Endothelial cell of umbilical vein (primary cell): ENCODE results near the gene BCL3. TPM values are rescaled to one million over a fixed set of nuclear protein-coding genes. Genes with fewer than 3 reads are reported as not detected.
"Not testable (repeated sequence)": the region's sequence is repeated elsewhere in the genome, so short reads cannot be mapped to it uniquely, and the experiment has no call there.

Experiments
- BruUV-seq: library from RNA; stranded (reverse); fragments of 400-500 nt; replicated peaks from 2 replicates; lab custom pipeline; 2021; lab: Mats Ljungman, UMichigan
- CTCF ChIA-PET: fragments of 300-600, 350-600 bp; sonication (Branson Sonifier 250); formaldehyde crosslinking; loops from one replicate; lab custom pipeline; 2021; ENCODE audit warnings: antibody characterized with exemption, inconsistent platforms; lab: Charles Lee
- POLR2A ChIA-PET: fragments of 300-600, 350-600 bp; sonication (Branson Sonifier 250); formaldehyde crosslinking; loops from one replicate; lab custom pipeline; 2021; ENCODE audit warnings: antibody characterized with exemption, inconsistent platforms; lab: Charles Lee
- DNase-seq: peaks from one replicate; pipeline ENCODE4 v3.0.0-alpha.2; 2011; ENCODE audit warnings: low read depth, low spot score
- FAIRE-seq: peaks from 2 replicates; lab custom pipeline; 2011; peaks lifted over from hg19 to GRCh38; lab: Jason Lieb, UNC
- H2AFZ ChIP-seq: 2 replicates; pipeline ENCODE4 v1.6.0; 2012; ENCODE audit warnings: low read depth, low read length, control low read depth, inconsistent platforms
- H3K27ac ChIP-seq: 2 replicates; pipeline ENCODE4 v1.5.1; 2011; ENCODE audit warnings: low read depth, mild to moderate bottlenecking, control low read depth, low read length, moderate library complexity; ENCODE audit not compliant: insufficient read depth
- H3K27me3 ChIP-seq, 2 experiments: 2 replicates each; pipeline versions ENCODE4 v1.6.0 to v1.6.1; 2011; ENCODE audit warnings: low read length in 2 of 2, mixed read lengths in 1 of 2; ENCODE audit not compliant: control insufficient read depth in 2 of 2, insufficient read depth in 2 of 2
- H3K36me3 ChIP-seq, 2 experiments: 2 replicates in 1 of 2; 3 replicates in 1 of 2; pipeline ENCODE4 v1.5.1; 2011; ENCODE audit warnings: low read length in 2 of 2, mild to moderate bottlenecking in 1 of 2, moderate library complexity in 1 of 2; ENCODE audit not compliant: control insufficient read depth in 2 of 2, insufficient read depth in 2 of 2; ENCODE audit errors: extremely low read depth in 1 of 2
- H3K4me1 ChIP-seq: 3 replicates; pipeline ENCODE4 v1.5.1; 2011; ENCODE audit warnings: mild to moderate bottlenecking, low read length; ENCODE audit not compliant: control insufficient read depth, insufficient read depth; ENCODE audit errors: extremely low read depth
- H3K4me2 ChIP-seq: 2 replicates; pipeline ENCODE4 v1.6.1; 2011; ENCODE audit warnings: low read length, control low read depth, mixed read lengths; ENCODE audit not compliant: insufficient read depth
- H3K4me3 ChIP-seq, 3 experiments: fragments of 200-600 bp in 1 of 3; sonication (generic), shearing (Covaris generic) in 1 of 3; replicated peaks in 1 of 3; 2 replicates each; pipeline ENCODE4 v1.5.1; 2011 to 2016; ENCODE audit warnings: control low read depth in 3 of 3, low read length in 3 of 3, mild to moderate bottlenecking in 2 of 3, inconsistent platforms in 1 of 3, low read depth in 1 of 3, moderate library complexity in 1 of 3; ENCODE audit not compliant: insufficient read depth in 1 of 3
- H3K79me2 ChIP-seq: 2 replicates; pipeline ENCODE4 v1.6.0; 2012; ENCODE audit warnings: low read length, inconsistent platforms; ENCODE audit not compliant: control insufficient read depth, insufficient read depth
- H3K9ac ChIP-seq: replicated peaks from 2 replicates; pipeline ENCODE3; 2011; ENCODE audit warnings: low read length, control low read depth; ENCODE audit not compliant: insufficient read depth; ENCODE audit errors: extremely low read depth
- H3K9me1 ChIP-seq: replicated peaks from 3 replicates; pipeline ENCODE4 v1.6.0; 2011; ENCODE audit warnings: mild to moderate bottlenecking, low read length; ENCODE audit not compliant: control insufficient read depth, insufficient read depth; ENCODE audit errors: extremely low read depth
- H3K9me3 ChIP-seq: replicated peaks from 2 replicates; pipeline ENCODE4 v1.5.1; 2012; ENCODE audit warnings: low read length, inconsistent platforms; ENCODE audit not compliant: control insufficient read depth, insufficient read depth
- H4K20me1 ChIP-seq: replicated peaks from 2 replicates; pipeline ENCODE3; 2011; ENCODE audit warnings: mild to moderate bottlenecking, low read length; ENCODE audit not compliant: control insufficient read depth, insufficient read depth; ENCODE audit errors: extremely low read depth
- EZH2 ChIP-seq: IDR thresholded peaks from 2 replicates; pipeline ENCODE4 v1.6.1; 2012; ENCODE audit warnings: borderline replicate concordance, low read depth, mild to moderate bottlenecking, moderate library complexity, low read length, inconsistent platforms; ENCODE audit not compliant: severe bottlenecking
- FOS ChIP-seq: IDR thresholded peaks from 2 replicates; pipeline ENCODE4 v1.6.1; 2011; ENCODE audit warnings: mild to moderate bottlenecking, low read length, moderate library complexity, borderline replicate concordance; ENCODE audit not compliant: insufficient read depth
- GATA2 ChIP-seq: IDR thresholded peaks from 2 replicates; pipeline ENCODE4 v1.7.0; 2011; ENCODE audit warnings: low read depth, mild to moderate bottlenecking, moderate library complexity, mixed read lengths, low read length; ENCODE audit not compliant: insufficient read length, insufficient read depth
- JUN ChIP-seq: IDR thresholded peaks from 2 replicates; pipeline ENCODE4 v1.6.1; 2011; ENCODE audit warnings: borderline replicate concordance, low read depth; ENCODE audit not compliant: insufficient read length, insufficient read depth
- MYC ChIP-seq: IDR thresholded peaks from one replicate; pipeline ENCODE4 v1.6.1; 2011; ENCODE audit warnings: mild to moderate bottlenecking, low read depth, low read length
- POLR2A ChIP-seq: IDR thresholded peaks from 2 replicates; pipeline ENCODE4 v1.6.1; 2012; ENCODE audit warnings: low read depth, mild to moderate bottlenecking, control low read depth, low read length
- POLR2AphosphoS5 ChIP-seq: IDR thresholded peaks from 2 replicates; pipeline ENCODE4 v1.6.1; 2012; ENCODE audit warnings: low read depth, mild to moderate bottlenecking, control low read depth, low read length, moderate library complexity; ENCODE audit not compliant: insufficient read depth
- dilution Hi-C: fragments of 300-500 bp; cut with MboI; formaldehyde crosslinking; loops from one replicate; pipeline ENCODE4 v1.15.0; 2019; ENCODE audit warnings: low sequenced_read_pairs; ENCODE audit not compliant: extremely low pct_ligation_motif_present
- intact Hi-C: fragments of 100-400 bp; cut with micrococcal nuclease; formaldehyde crosslinking; loops from one replicate; pipeline ENCODE4 v1.10.0; 2022
- polyA plus RNA-seq, 4 experiments: library from polyadenylated mRNA; depleted of rRNA in 3 of 4; stranded (reverse) in 3 of 4; unstranded in 1 of 4; fragments of >200 nt; gene quantifications; 2 replicates each; pipeline versions ENCODE4 v1.2.1 to v1.2.3, GENCODE V29; 2011 to 2012; ENCODE audit warnings: missing spikeins in 1 of 4
- total RNA-seq: library from RNA; stranded (reverse); gene quantifications from 2 replicates; pipeline ENCODE4 v1.2.3, GENCODE V29; 2021
- TF ChIP-seq, protein P1 (sequence below), 2 donors: IDR thresholded peaks; 1 replicate in 1 of 2; 2 replicates in 1 of 2; pipeline ENCODE4 v1.5.1; 2011; ENCODE audit warnings: low read length in 2 of 2, mild to moderate bottlenecking in 2 of 2, moderate library complexity in 2 of 2, control low read depth in 1 of 2, inconsistent platforms in 1 of 2, low read depth in 1 of 2; ENCODE audit not compliant: insufficient read depth in 1 of 2; ENCODE audit errors: extremely low read depth in 1 of 2
- TF ChIP-seq, protein P2 (sequence below): IDR thresholded peaks from 2 replicates; pipeline ENCODE4 v1.6.1; 2011; ENCODE audit not compliant: insufficient read depth, insufficient read length

The BCL3 gene
- total and polyA plus RNA-seq, 2 donors (not counting 3 experiments of a cell fraction or from before 2014, with no cell fraction given): 11.0 to 26.9 TPM

DNA sequence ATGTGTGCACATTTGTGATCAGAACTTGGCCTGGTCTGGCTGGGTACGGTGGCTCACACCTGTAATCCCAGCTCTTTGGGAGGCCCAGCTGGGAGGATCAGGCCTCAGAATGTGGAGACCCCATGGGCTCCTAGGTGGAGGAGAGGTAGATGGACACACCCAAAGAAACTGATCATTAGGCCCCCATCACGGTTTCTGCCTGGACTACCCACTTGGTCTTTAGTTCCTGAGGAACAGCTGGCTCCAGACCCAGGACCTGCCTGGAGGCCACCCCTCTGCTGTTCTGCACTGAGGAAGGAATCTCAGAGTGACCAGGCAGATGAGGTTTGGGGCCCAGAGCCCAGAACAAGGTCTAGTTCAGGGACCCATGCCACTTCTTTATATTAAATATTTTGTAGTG is 30.6 kb downstream of the BCL3 start:
- Histone ChIP-seq H3K27me3 (no peaks in the 10 kb centered on the region), H3K36me3 (no peaks in the 10 kb centered on the region), H3K4me2 (no peak overlapping the region), H3K79me2 (no peaks in the 10 kb centered on the region), H2AFZ (no peak overlapping the region), H3K9me3 (no peaks in the 10 kb centered on the region), H3K9ac (no peak overlapping the region), H3K4me1 (peaks cover 8% of the 10 kb centered on the region), H3K27ac (no peak overlapping the region), H3K9me1 (no peaks in the 10 kb centered on the region), H4K20me1 (no peaks in the 10 kb centered on the region), H3K4me3 (no peak overlapping the region)
- intact Hi-C loops: no loop called here
- ChIA-PET POLR2A (no interaction called here), CTCF (interaction anchor here (1.5 to 2.5 kb wide), 3 partner anchors 55 to 208 kb away, joined by 3 to 10 read pairs (median 4); no protein-coding TSS in a partner anchor)
- dilution Hi-C loops: no loop called here
- no peak for DNase-seq
- no peak for FAIRE-seq
- BruUV-seq: no TSS peak
- TF ChIP-seq GATA2 (no peak), MYC (no peak), POLR2A (no peak), EZH2 (no peak), JUN (no peak), POLR2AphosphoS5 (no peak), FOS (no peak)
- TF ChIP-seq, protein P1, sequence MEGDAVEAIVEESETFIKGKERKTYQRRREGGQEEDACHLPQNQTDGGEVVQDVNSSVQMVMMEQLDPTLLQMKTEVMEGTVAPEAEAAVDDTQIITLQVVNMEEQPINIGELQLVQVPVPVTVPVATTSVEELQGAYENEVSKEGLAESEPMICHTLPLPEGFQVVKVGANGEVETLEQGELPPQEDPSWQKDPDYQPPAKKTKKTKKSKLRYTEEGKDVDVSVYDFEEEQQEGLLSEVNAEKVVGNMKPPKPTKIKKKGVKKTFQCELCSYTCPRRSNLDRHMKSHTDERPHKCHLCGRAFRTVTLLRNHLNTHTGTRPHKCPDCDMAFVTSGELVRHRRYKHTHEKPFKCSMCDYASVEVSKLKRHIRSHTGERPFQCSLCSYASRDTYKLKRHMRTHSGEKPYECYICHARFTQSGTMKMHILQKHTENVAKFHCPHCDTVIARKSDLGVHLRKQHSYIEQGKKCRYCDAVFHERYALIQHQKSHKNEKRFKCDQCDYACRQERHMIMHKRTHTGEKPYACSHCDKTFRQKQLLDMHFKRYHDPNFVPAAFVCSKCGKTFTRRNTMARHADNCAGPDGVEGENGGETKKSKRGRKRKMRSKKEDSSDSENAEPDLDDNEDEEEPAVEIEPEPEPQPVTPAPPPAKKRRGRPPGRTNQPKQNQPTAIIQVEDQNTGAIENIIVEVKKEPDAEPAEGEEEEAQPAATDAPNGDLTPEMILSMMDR (IDR thresholded peaks at IDR 0.05; ENCODE audit: extremely low read depth in 1 of 2, insufficient read depth in 1 of 2, low read depth in 1 of 2, low read length in 2 of 2): no peak
- TF ChIP-seq, protein P2, sequence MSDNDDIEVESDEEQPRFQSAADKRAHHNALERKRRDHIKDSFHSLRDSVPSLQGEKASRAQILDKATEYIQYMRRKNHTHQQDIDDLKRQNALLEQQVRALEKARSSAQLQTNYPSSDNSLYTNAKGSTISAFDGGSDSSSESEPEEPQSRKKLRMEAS: no peak

DNA sequence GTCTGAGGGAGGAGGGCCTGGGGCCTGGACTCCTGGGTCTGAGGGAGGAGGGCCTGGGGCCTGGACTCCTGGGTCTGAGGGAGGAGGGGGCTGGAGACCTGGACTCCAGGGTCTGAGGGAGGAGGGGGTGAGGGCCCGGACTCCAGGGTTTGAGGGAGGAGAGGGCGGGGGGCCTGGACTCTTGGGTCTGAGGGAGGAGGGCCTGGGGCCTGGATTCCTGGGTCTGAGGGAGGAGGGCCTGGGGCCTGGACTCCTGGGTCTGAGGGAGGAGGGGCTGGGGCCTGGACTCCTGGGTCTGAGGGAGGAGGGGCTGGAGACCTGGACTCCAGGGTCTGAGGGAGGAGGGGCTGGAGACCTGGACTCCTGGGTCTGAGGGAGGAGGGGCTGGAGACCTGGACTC is 33.2 kb downstream of the BCL3 start:
- H2AFZ ChIP-seq, H3K9ac ChIP-seq, H4K20me1 ChIP-seq, H3K36me3 ChIP-seq, H3K9me3 ChIP-seq, FAIRE-seq, H3K9me1 ChIP-seq, dilution Hi-C loops, DNase-seq, H3K27ac ChIP-seq, H3K4me3 ChIP-seq, H3K4me1 ChIP-seq, H3K27me3 ChIP-seq, BruUV-seq, H3K79me2 ChIP-seq, H3K4me2 ChIP-seq: not testable (repeated sequence)
- POLR2A ChIA-PET: interaction anchor here (0.5 kb wide), 1 partner anchor 35 kb away, joined by 3 read pairs; no protein-coding TSS in a partner anchor
- intact Hi-C loops: loop anchor here (5.0 kb wide), 1 partner anchor 111 kb away; the partner anchor contains the start of gene TOMM40
- CTCF ChIA-PET: interaction anchor here (1.7 to 6.5 kb wide), 4 partner anchors 39 to 64 kb away, joined by 7 to 56 read pairs (median 30); partner anchors contain the start of gene NECTIN2
